Upper lobe of right lung (tissue), 1 donor: ENCODE data around the gene SEC14L5. TPM values are rescaled to one million over a fixed set of nuclear protein-coding genes. Genes with fewer than 3 reads are reported as not detected.

ENCODE experiments used
- ATAC-seq: fragments of 200-7000 bp; cut with Tn5 transposase; one replicate; pipeline ENCODE4 v1.9.1; 2020; ENCODE audit warnings: mild to moderate bottlenecking, moderate library complexity
- DNase-seq: peaks from one replicate; pipeline ENCODE4 v3.0.0-alpha.2; 2020
- H3K27ac ChIP-seq: fragments of 200-600 bp; one replicate; pipeline ENCODE4 v1.8.0; 2022
- H3K27me3 ChIP-seq: fragments of 200-600 bp; one replicate; pipeline ENCODE4 v1.8.0; 2022; ENCODE audit warnings: mild to moderate bottlenecking
- H3K36me3 ChIP-seq: fragments of 200-600 bp; one replicate; pipeline ENCODE4 v1.8.0; 2022
- H3K4me1 ChIP-seq: fragments of 200-600 bp; one replicate; pipeline ENCODE4 v1.8.0; 2022
- H3K4me3 ChIP-seq: fragments of 200-600 bp; one replicate; pipeline ENCODE4 v1.8.0; 2022; ENCODE audit warnings: mild to moderate bottlenecking
- H3K9me3 ChIP-seq: fragments of 200-600 bp; one replicate; pipeline ENCODE4 v1.8.0; 2022
- intact Hi-C: fragments of 100-400 bp; cut with DNase I; formaldehyde crosslinking; loops from one replicate; pipeline ENCODE4 v1.11.0; 2022
- total RNA-seq: library from RNA; stranded (reverse); fragmentation: NEBNext Ultra II Directional; extraction: Animal tissue kit (Norgen Biotek cat#: 25700); gene quantifications from one replicate; pipeline ENCODE4 v1.2.1, GENCODE V29; 2021
- TF ChIP-seq, protein P1 (sequence below): fragments of 200-600 bp; IDR thresholded peaks from one replicate; pipeline ENCODE4 v1.8.0; 2022; ENCODE audit warnings: antibody characterized with exemption
- donor health status: DM: no; HTN: yes; CAD: no; lungs with severe emphysema.

SEC14L5 gene
- total RNA-seq, 1 donor from 2014 or later: 0.52 TPM

DNA sequence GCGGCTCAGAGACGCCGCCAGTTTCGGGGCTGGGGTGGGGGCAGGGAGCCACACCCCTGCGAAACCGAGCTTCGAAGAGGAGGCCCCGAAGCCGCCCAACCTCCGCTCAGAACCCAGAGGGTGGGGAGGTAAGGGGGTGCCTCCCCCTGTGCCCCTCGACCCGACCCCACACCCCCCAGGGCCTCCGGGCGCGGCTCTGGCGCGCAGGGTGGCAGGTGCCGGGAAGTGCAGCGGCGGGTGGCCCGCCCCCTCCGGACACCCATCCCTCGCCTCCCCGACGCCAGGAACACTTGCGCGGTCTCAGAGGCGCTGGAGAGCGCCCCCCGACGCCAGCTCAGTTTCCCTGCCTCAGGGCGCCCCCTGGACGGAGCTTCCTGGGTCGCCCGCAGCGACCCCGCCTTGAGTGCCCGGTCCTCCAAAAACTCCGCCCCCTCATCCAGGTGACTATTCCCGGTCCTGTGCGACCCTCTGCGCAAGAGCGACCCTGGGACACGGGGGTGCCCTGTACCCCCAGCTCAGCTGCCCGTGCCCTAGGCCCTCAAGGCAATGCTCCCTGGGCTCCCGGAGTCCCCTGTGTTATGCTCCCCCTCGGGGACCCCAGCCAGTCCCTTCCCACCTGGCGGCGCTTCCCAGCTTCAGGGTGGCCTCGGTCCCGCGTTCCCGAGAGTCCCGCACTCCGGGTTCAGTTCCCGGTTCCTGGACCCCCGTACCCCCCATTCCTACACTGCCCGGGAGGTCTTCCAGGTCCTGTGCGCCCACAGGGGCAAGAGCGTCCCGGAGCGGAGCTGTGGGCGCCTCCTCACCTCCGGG, 21.7 kb upstream of the SEC14L5 start:
- H3K4me3 ChIP-seq: peak overlapping the region; percentile 62
- H3K27me3 ChIP-seq: peaks cover 8% of the 10 kb centered on the region
- TF ChIP-seq, protein P1, sequence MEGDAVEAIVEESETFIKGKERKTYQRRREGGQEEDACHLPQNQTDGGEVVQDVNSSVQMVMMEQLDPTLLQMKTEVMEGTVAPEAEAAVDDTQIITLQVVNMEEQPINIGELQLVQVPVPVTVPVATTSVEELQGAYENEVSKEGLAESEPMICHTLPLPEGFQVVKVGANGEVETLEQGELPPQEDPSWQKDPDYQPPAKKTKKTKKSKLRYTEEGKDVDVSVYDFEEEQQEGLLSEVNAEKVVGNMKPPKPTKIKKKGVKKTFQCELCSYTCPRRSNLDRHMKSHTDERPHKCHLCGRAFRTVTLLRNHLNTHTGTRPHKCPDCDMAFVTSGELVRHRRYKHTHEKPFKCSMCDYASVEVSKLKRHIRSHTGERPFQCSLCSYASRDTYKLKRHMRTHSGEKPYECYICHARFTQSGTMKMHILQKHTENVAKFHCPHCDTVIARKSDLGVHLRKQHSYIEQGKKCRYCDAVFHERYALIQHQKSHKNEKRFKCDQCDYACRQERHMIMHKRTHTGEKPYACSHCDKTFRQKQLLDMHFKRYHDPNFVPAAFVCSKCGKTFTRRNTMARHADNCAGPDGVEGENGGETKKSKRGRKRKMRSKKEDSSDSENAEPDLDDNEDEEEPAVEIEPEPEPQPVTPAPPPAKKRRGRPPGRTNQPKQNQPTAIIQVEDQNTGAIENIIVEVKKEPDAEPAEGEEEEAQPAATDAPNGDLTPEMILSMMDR: peak; percentile 35
- ATAC-seq (peak; percentile 68), DNase-seq (peak; percentile 87)
- H3K4me1 ChIP-seq: peaks cover 30% of the 10 kb centered on the region
- intact Hi-C loops: no loop called here
- peak overlapping the region; percentile 81 for H3K27ac ChIP-seq
- no peaks in the 10 kb centered on the region for H3K36me3 ChIP-seq
- no peaks in the 10 kb centered on the region for H3K9me3 ChIP-seq

DNA sequence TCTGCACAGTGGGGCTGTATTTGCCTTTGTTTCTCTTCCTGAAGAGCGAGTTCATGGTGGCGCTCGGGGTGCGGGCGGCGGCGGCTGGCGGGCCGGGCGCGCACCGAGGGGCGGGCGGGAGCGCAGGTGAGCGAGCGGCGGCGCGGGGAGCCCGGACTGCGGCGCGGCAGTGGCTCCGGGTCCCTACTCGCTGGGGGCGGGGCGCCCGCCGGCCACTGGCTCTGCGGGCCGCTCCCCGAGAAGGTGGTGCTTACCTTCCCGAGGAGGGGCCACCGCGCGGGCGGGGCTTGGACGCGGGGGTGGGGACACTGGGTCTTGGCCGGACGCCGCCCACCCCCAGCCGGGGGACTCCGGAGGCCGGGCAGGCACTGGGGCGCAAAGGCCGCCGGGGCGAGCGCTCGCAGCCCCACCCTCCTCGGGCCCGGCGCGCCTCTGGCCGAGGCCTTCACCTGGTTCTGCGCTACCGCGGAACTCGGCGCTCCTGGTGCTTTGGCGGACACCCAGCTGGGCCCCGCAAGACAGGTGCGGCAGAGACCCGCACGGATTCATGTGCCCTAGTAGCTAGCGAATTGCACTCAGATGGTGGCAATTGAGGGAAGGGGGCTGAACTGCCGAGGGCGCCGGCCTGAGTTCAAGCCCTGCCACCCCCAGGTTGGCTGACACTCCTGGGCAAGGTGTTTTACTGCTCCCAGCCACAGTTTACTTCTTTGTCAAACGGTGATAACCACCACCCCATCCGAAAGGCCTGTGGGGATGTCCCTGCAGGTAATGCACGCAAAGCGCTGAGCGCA, 20.9 kb upstream of the SEC14L5 start, which contains the start of gene PPL:
TSS of gene PPL (minus strand) at position 158 of the 791 bp plus-strand sequence. CDS start at position 55, 103 bp downstream.
- intact Hi-C loops: no loop called here
- Histone ChIP-seq H3K4me1 (peaks cover 30% of the 10 kb centered on the region), H3K36me3 (no peaks in the 10 kb centered on the region), H3K4me3 (peak within 1 kb of the TSS; percentile 62), H3K27me3 (peaks cover 8% of the 10 kb centered on the region), H3K9me3 (no peaks in the 10 kb centered on the region), H3K27ac (peak within 1 kb of the TSS; percentile 88)
- TF ChIP-seq, protein P1: no peak
- peak; percentile 87 for ATAC-seq
- peak; percentile 96 for DNase-seq

DNA sequence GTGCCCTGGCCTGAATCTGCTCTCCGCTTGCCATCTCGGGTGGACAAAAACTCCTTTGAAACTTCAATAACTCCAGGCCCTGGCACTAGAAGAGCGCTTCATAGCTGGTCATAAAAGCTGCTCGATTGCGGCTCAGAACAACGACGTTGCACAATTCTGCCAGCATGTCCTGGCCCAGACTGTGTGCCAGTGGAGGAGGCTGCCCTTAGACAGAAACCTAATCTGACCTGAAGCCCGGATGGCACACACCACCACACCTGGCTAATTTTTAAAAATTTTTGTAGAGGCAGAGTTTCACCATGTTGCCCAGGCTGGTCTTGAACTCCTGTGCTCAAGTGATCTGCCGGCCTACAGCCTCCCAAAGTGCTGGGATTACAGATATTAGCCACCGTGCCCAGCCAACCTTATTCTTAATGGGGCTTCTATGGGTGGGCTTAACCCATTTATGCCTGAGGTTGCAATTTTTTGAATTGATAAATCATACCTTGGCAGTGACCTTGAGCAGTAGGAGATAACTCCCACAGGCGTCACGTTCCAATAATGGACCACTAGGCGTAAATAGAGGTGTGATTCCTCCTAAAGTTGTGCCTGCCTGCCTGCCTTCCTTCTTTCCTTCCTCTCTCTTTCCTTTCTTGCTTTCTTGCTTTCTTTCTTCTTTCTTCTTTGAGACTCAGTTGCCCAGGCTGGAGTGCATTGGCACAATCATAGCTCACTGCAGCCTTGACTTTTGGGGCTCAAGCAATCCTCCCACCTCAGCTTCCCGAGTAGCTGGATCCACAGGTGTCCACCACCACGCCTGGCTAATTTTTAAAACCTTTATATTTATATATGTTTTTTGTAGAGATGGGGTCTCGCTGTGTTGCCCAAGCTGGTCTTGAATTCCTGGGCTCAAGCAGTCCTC, 20.1 kb upstream of the SEC14L5 start:
- H3K4me3 ChIP-seq: no peak overlapping the region
- no peaks in the 10 kb centered on the region for H3K9me3 ChIP-seq
- intact Hi-C loops: no loop called here
- peak overlapping the region; percentile 88 for H3K27ac ChIP-seq
- peak; percentile 22 for ATAC-seq
- H3K4me1 ChIP-seq: peaks cover 36% of the 10 kb centered on the region
- peaks cover 8% of the 10 kb centered on the region for H3K27me3 ChIP-seq
- TF ChIP-seq, protein P1: no peak
- no peaks in the 10 kb centered on the region for H3K36me3 ChIP-seq
- DNase-seq: peak; percentile 79

DNA sequence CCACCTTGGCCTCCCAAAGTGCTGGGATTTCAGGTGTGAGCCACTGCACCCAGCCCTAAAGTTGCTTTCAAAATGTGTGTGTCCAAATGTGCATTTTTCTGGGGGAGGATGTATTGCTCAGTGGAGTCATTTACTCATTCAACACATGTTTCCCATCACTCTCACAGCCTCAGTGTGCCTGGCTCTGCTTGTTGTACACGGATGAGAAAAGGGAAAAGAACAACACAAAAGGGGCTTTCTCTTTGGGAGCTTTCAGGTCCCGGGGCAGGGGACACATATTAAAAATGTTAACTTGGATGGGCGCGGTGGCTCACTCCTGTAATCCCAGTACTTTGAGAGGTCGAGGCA, 19.5 kb upstream of the SEC14L5 start:
- peaks cover 8% of the 10 kb centered on the region for H3K27me3 ChIP-seq
- peaks cover 42% of the 10 kb centered on the region for H3K4me1 ChIP-seq
- ATAC-seq (no peak), DNase-seq (no peak)
- no peaks in the 10 kb centered on the region for H3K9me3 ChIP-seq
- H3K36me3 ChIP-seq: no peaks in the 10 kb centered on the region
- intact Hi-C loops: no loop called here
- H3K4me3 ChIP-seq: no peak overlapping the region
- no peak overlapping the region for H3K27ac ChIP-seq
- TF ChIP-seq, protein P1: no peak

DNA sequence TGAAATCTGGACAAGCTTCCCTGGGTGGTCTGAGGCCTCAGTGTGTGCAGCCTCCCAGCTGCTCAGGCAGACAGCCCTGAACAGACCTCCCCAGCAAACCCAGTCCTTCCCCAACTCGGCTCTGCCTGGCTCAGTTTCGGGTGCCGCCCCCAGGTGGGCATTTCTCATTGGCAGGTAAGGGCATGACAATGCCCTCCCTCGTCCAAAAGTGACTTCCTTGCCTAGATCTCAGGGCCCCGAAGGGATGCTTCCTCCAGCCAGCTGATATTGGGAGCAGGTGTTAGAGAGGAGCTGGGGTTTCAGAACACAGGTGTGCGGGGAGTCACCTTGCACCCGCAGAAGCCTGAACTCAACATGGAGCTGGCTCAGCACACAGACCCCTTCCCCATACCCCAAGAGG, 17.4 kb upstream of the SEC14L5 start:
- TF ChIP-seq, protein P1: no peak
- no peak for ATAC-seq
- Histone ChIP-seq H3K9me3 (no peaks in the 10 kb centered on the region), H3K27me3 (peaks cover 8% of the 10 kb centered on the region), H3K4me3 (no peak overlapping the region), H3K27ac (no peak overlapping the region), H3K36me3 (no peaks in the 10 kb centered on the region), H3K4me1 (peaks cover 53% of the 10 kb centered on the region)
- intact Hi-C loops: no loop called here
- no peak for DNase-seq
